Gastroesophageal sphincter (tissue), 3 donors: ENCODE data around the gene LPP.

Experiments
- POLR2AphosphoS5 ChIP-seq: sonication (generic); formaldehyde crosslinking; IDR thresholded peaks from one replicate; pipeline ENCODE4 v1.6.1; 2017; ENCODE audit warnings: antibody characterized with exemption
- TF ChIP-seq, protein P1 (sequence below), 4 experiments: fragments of 200-600 bp in 2 of 4; fragments of 450-650 bp in 2 of 4; sonication (generic) in 1 of 4; IDR thresholded peaks; one replicate each; pipeline ENCODE4 v1.5.1; 2017 to 2019; ENCODE audit warnings: antibody characterized with exemption in 4 of 4, mild to moderate bottlenecking in 2 of 4, moderate library complexity in 2 of 4

GRCh38 chr3:188303286-188303799 is 149.4 kb downstream of the LPP start:
- TF ChIP-seq POLR2AphosphoS5: no peak
- TF ChIP-seq, protein P1, sequence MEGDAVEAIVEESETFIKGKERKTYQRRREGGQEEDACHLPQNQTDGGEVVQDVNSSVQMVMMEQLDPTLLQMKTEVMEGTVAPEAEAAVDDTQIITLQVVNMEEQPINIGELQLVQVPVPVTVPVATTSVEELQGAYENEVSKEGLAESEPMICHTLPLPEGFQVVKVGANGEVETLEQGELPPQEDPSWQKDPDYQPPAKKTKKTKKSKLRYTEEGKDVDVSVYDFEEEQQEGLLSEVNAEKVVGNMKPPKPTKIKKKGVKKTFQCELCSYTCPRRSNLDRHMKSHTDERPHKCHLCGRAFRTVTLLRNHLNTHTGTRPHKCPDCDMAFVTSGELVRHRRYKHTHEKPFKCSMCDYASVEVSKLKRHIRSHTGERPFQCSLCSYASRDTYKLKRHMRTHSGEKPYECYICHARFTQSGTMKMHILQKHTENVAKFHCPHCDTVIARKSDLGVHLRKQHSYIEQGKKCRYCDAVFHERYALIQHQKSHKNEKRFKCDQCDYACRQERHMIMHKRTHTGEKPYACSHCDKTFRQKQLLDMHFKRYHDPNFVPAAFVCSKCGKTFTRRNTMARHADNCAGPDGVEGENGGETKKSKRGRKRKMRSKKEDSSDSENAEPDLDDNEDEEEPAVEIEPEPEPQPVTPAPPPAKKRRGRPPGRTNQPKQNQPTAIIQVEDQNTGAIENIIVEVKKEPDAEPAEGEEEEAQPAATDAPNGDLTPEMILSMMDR (IDR thresholded peaks at IDR 0.05): no peak
